Measurements from ENCODE around the gene SGO2. TPM values are rescaled to one million over a fixed set of nuclear protein-coding genes. Genes with fewer than 3 reads are reported as not detected.
A peak's percentile ranks its signal among the peaks of the same experiment; 100 is the strongest.

The SGO2 gene
- total and polyA plus RNA-seq, 7 experiments from 2014 or later = 1.4 to 32.3 (median 2.2) TPM

DNA sequence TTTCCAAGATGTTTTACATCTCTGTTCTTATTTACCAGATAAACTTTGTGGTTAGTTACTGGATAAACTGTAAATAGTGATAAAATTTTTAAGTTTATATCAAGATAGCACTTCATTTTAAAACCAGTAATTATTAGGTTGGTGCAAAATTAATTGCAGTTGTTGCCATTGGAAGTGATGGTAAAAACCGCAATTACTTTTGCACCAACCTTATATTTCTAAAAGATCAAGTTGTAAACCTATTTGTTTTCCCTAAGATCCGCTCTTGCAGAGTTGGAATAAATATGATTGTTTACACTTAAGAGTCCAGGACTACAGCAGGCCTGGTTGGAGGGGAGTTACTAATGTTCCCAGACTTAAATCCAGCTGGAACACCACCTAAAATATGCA, 59.3 kb downstream of the SGO2 start:
- H3K27ac ChIP-seq (ENCODE audit: low read depth, low read length) = no peak overlapping the region
- peak overlapping the region; percentile 78 to 92 (median 84) for H3K4me3 Mint-ChIP-seq
- H3K4me3 ChIP-seq (ENCODE audit: low read length) = peak overlapping the region; percentile 61
- peaks cover 6 to 17% (median 8%) of the 10 kb centered on the region in 5 donors for H3K27me3 Mint-ChIP-seq
- H3K36me3 ChIP-seq (ENCODE audit: control insufficient read depth in 2 of 3, insufficient read depth in 3 of 3, low read length in 3 of 3) = no peaks in the 10 kb centered on the region
- peak overlapping the region in 1 of 9 donors; percentile 25 for H3K27ac Mint-ChIP-seq
- ATAC-seq = no peak
- H3K9me3 ChIP-seq (ENCODE audit: control insufficient read depth in 2 of 3, low read length in 3 of 3) = no peaks in the 10 kb centered on the region
- ChIA-PET CTCF (no interaction called here), POLR2A (no interaction called here)
- no peaks in the 10 kb centered on the region for H3K4me1 ChIP-seq (ENCODE audit: control insufficient read depth in 2 of 2, insufficient read depth in 2 of 2, low read length in 2 of 2)
- intact Hi-C loops (cut with micrococcal nuclease) = no loop called here
- H3K9me3 Mint-ChIP-seq = no peaks in the 10 kb centered on the region
- H3K4me1 Mint-ChIP-seq = peaks cover 0 to 15% (median 8%) of the 10 kb centered on the region in 7 donors
- no peaks in the 10 kb centered on the region for H3K27me3 ChIP-seq (ENCODE audit: control insufficient read depth in 2 of 2, insufficient read depth in 2 of 2, low read length in 2 of 2)
- no peak for DNase-seq
- peaks cover 0 to 18% (median 0%) of the 10 kb centered on the region in 5 donors for H3K36me3 Mint-ChIP-seq

- ATAC-seq (peak; percentile 69), DNase-seq (peak in 5 of 9 donors; percentile 13 to 24 (median 20))
- CTCF ChIA-PET = no interaction called here
These were observed 60.0 kb downstream of the SGO2 start, which contains the start of gene AOX1 for GRCh38 chr2:200585730-200586643. Gene AOX1 (plus strand): TSS chr2:200586014. CDS start chr2:200586109, 95 bp downstream.

GRCh38 chr2:200586644-200586975, 60.6 kb downstream of the SGO2 start:
- Mint-ChIP-seq H3K4me1 (peaks cover 0 to 15% (median 8%) of the 10 kb centered on the region in 7 donors), H3K36me3 (peaks cover 0 to 15% (median 0%) of the 10 kb centered on the region in 5 donors), H3K27ac (peak overlapping the region in 1 of 9 donors; percentile 51), H3K4me3 (peak overlapping the region; percentile 62 to 92 (median 84)), H3K9me3 (no peaks in the 10 kb centered on the region), H3K27me3 (peaks cover 15 to 27% (median 19%) of the 10 kb centered on the region in 5 donors)
- ATAC-seq (no peak), DNase-seq (no peak)
- no peaks in the 10 kb centered on the region for H3K36me3 ChIP-seq (ENCODE audit: control insufficient read depth in 2 of 3, insufficient read depth in 3 of 3, low read length in 3 of 3)
- no peak overlapping the region for H3K4me3 ChIP-seq (ENCODE audit: low read length)
- H3K4me1 ChIP-seq (ENCODE audit: control insufficient read depth in 2 of 2, insufficient read depth in 2 of 2, low read length in 2 of 2) = no peaks in the 10 kb centered on the region
- no peaks in the 10 kb centered on the region for H3K9me3 ChIP-seq (ENCODE audit: control insufficient read depth in 2 of 3, low read length in 3 of 3)
- no peaks in the 10 kb centered on the region for H3K27me3 ChIP-seq (ENCODE audit: control insufficient read depth in 2 of 2, insufficient read depth in 2 of 2, low read length in 2 of 2)
- CTCF ChIA-PET = interaction anchor here (0.9 kb wide), 1 partner anchor 12 kb away, joined by 3 read pairs; no protein-coding TSS in a partner anchor
- intact Hi-C loops (cut with micrococcal nuclease) = no loop called here
- POLR2A ChIA-PET = no interaction called here
- H3K27ac ChIP-seq (ENCODE audit: low read depth, low read length) = no peak overlapping the region

More at GRCh38 chr2:200585730-200586643, 60.0 kb downstream of the SGO2 start, which contains the start of gene AOX1:
- no peaks in the 10 kb centered on the region for H3K36me3 ChIP-seq (ENCODE audit: control insufficient read depth in 2 of 3, insufficient read depth in 3 of 3, low read length in 3 of 3)
- POLR2A ChIA-PET = no interaction called here
- H3K27ac ChIP-seq (ENCODE audit: low read depth, low read length) = no peak within 1 kb of the TSS
- Mint-ChIP-seq H3K27me3 (peaks cover 13 to 24% (median 14%) of the 10 kb centered on the region in 5 donors), H3K27ac (peak within 1 kb of the TSS in 3 of 9 donors; percentile 25 to 51 (median 44)), H3K9me3 (no peaks in the 10 kb centered on the region), H3K4me3 (peak within 1 kb of the TSS; percentile 78 to 92 (median 84)), H3K4me1 (peaks cover 0 to 15% (median 8%) of the 10 kb centered on the region in 7 donors), H3K36me3 (peaks cover 0 to 17% (median 0%) of the 10 kb centered on the region in 5 donors)
- intact Hi-C loops (cut with micrococcal nuclease) = no loop called here
- H3K4me1 ChIP-seq (ENCODE audit: control insufficient read depth in 2 of 2, insufficient read depth in 2 of 2, low read length in 2 of 2) = no peaks in the 10 kb centered on the region
- peak within 1 kb of the TSS; percentile 61 for H3K4me3 ChIP-seq (ENCODE audit: low read length)
- H3K9me3 ChIP-seq (ENCODE audit: control insufficient read depth in 2 of 3, low read length in 3 of 3) = no peaks in the 10 kb centered on the region
- H3K27me3 ChIP-seq (ENCODE audit: control insufficient read depth in 2 of 2, insufficient read depth in 2 of 2, low read length in 2 of 2) = no peaks in the 10 kb centered on the region

DNA sequence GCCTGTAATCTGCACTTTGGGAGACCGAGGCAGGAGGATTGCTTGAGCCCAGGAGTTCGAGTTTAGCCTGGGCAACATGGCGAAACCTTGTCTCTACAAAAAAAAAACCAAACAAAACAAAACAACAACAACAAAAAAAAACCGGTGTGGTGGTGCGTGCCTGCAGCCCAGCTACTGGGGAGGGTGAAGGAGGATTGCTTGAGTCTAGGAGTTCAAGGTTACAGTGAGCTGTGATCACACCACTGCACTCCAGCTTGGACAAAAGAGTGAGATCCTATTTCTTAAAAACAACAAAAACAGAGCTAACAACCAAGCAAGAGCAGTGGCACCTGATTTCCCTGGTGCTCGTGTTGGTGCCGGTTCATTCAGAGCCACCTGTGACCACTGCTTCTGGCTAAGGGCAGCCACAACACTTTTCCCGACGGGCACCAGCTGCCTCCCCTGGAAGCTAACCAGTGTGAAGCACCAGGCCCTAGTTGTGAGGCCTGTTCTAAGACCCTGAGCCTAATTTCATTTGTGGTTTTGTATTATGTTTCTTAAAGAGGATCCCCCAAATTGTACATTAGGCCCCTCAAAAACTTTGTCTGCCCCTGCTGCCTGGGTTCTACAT, 61.1 kb downstream of the SGO2 start:
- Histone ChIP-seq H3K27me3 (ENCODE audit: control insufficient read depth in 2 of 2, insufficient read depth in 2 of 2, low read length in 2 of 2) (no peaks in the 10 kb centered on the region), H3K4me1 (ENCODE audit: control insufficient read depth in 2 of 2, insufficient read depth in 2 of 2, low read length in 2 of 2) (no peaks in the 10 kb centered on the region), H3K27ac (ENCODE audit: low read depth, low read length) (no peak overlapping the region), H3K36me3 (ENCODE audit: control insufficient read depth in 2 of 3, insufficient read depth in 3 of 3, low read length in 3 of 3) (no peaks in the 10 kb centered on the region), H3K9me3 (ENCODE audit: control insufficient read depth in 2 of 3, low read length in 3 of 3) (no peaks in the 10 kb centered on the region), H3K4me3 (ENCODE audit: low read length) (no peak overlapping the region)
- Mint-ChIP-seq H3K27me3 (peaks cover 20 to 32% (median 23%) of the 10 kb centered on the region in 5 donors), H3K9me3 (no peaks in the 10 kb centered on the region), H3K4me1 (peaks cover 0 to 15% (median 8%) of the 10 kb centered on the region in 7 donors), H3K27ac (peak overlapping the region in 1 of 9 donors; percentile 23), H3K36me3 (peaks cover 0 to 15% (median 0%) of the 10 kb centered on the region in 5 donors), H3K4me3 (peak overlapping the region in 6 of 10 donors; percentile 8 to 48 (median 16))
- CTCF ChIA-PET = interaction anchor here (0.6 to 0.9 kb wide), 2 partner anchors 12 to 30 kb away, joined by 3 to 4 read pairs; no protein-coding TSS in a partner anchor
- DNase-seq (no peak), ATAC-seq (no peak)
- intact Hi-C loops (cut with micrococcal nuclease) = no loop called here
- POLR2A ChIA-PET = interaction anchor here (1.5 kb wide), 1 partner anchor 14 kb away, joined by 3 read pairs; no protein-coding TSS in a partner anchor

- Mint-ChIP-seq H3K4me3 (no peak overlapping the region), H3K36me3 (peaks cover 0 to 14% (median 0%) of the 10 kb centered on the region in 5 donors), H3K9me3 (no peaks in the 10 kb centered on the region), H3K4me1 (peaks cover 0 to 15% (median 8%) of the 10 kb centered on the region in 7 donors), H3K27ac (no peak overlapping the region), H3K27me3 (peaks cover 15 to 34% (median 23%) of the 10 kb centered on the region in 5 donors)
- Histone ChIP-seq H3K4me1 (ENCODE audit: control insufficient read depth in 2 of 2, insufficient read depth in 2 of 2, low read length in 2 of 2) (no peaks in the 10 kb centered on the region), H3K9me3 (ENCODE audit: control insufficient read depth in 2 of 3, low read length in 3 of 3) (no peaks in the 10 kb centered on the region), H3K27me3 (ENCODE audit: control insufficient read depth in 2 of 2, insufficient read depth in 2 of 2, low read length in 2 of 2) (no peaks in the 10 kb centered on the region), H3K4me3 (ENCODE audit: low read length) (no peak overlapping the region), H3K27ac (ENCODE audit: low read depth, low read length) (no peak overlapping the region), H3K36me3 (ENCODE audit: control insufficient read depth in 2 of 3, insufficient read depth in 3 of 3, low read length in 3 of 3) (no peaks in the 10 kb centered on the region)
- ATAC-seq (no peak), DNase-seq (no peak)
- ChIA-PET POLR2A (interaction anchor here (1.5 kb wide), 1 partner anchor 13 kb away, joined by 3 read pairs; no protein-coding TSS in a partner anchor), CTCF (interaction anchor here (0.6 kb wide), 1 partner anchor 36 kb away, joined by 4 read pairs; no protein-coding TSS in a partner anchor)
- intact Hi-C loops (cut with micrococcal nuclease) = no loop called here
These were observed 62.2 kb downstream of the SGO2 start for GRCh38 chr2:200588076-200588678.

DNA sequence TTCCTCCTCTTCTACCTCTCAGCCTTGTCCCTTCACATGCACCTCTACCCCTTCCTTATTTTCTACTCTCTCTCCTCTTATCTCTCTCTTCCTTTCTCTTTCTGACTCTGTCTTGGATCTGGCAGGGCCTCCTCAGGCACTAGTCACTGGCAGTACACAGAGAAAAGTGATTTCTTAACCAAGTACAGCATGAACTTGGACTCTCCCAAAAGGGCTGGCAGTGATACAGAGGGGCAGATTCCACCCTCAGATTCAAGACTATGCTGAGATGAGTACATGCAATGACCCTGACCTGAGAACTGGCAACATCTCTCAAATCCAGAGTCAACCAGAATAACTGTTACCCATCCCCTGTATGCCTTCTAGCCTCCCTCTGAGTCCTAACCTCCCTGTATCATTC, 64.1 kb downstream of the SGO2 start:
- peaks cover 0 to 5% (median 0%) of the 10 kb centered on the region in 5 donors for H3K36me3 Mint-ChIP-seq
- H3K4me3 ChIP-seq (ENCODE audit: low read length) = no peak overlapping the region
- DNase-seq = no peak
- H3K27ac ChIP-seq (ENCODE audit: low read depth, low read length) = no peak overlapping the region
- H3K9me3 ChIP-seq (ENCODE audit: control insufficient read depth in 2 of 3, low read length in 3 of 3) = no peaks in the 10 kb centered on the region
- peaks cover 15 to 48% (median 36%) of the 10 kb centered on the region in 5 donors for H3K27me3 Mint-ChIP-seq
- no peaks in the 10 kb centered on the region for H3K27me3 ChIP-seq (ENCODE audit: control insufficient read depth in 2 of 2, insufficient read depth in 2 of 2, low read length in 2 of 2)
- H3K4me1 Mint-ChIP-seq = peaks cover 0 to 8% (median 8%) of the 10 kb centered on the region in 7 donors
- ATAC-seq = no peak
- H3K9me3 Mint-ChIP-seq = no peaks in the 10 kb centered on the region
- no peak overlapping the region for H3K27ac Mint-ChIP-seq
- ChIA-PET POLR2A (no interaction called here), CTCF (no interaction called here)
- intact Hi-C loops (cut with micrococcal nuclease) = no loop called here
- no peaks in the 10 kb centered on the region for H3K36me3 ChIP-seq (ENCODE audit: control insufficient read depth in 2 of 3, insufficient read depth in 3 of 3, low read length in 3 of 3)
- H3K4me3 Mint-ChIP-seq = no peak overlapping the region
- no peaks in the 10 kb centered on the region for H3K4me1 ChIP-seq (ENCODE audit: control insufficient read depth in 2 of 2, insufficient read depth in 2 of 2, low read length in 2 of 2)

Data from naive thymus-derived CD4-positive, alpha-beta T cell (primary cell).